Mesothelial cell of epicardium (in vitro differentiated cells): ENCODE data around the gene USP35. TPM values are rescaled to one million over a fixed set of nuclear protein-coding genes. Genes with fewer than 3 reads are reported as not detected.
A peak's percentile ranks its signal among the peaks of the same experiment; 100 is the strongest.

Experiments
- DNase-seq, 2 experiments: peaks; one replicate each; pipeline ENCODE4 v3.0.0; 2021; ENCODE audit warnings: low spot score in 2 of 2; ENCODE audit not compliant: unreplicated experiment in 2 of 2
- H3K27ac Mint-ChIP-seq: 2 replicates; pipeline ENCODE4 v1.8.0; 2021; ENCODE audit warnings: mixed read lengths
- H3K27me3 Mint-ChIP-seq: 2 replicates; pipeline ENCODE4 v1.8.0; 2021; ENCODE audit warnings: low read depth, mixed read lengths
- H3K36me3 Mint-ChIP-seq: 2 replicates; pipeline ENCODE4 v1.8.0; 2021; ENCODE audit warnings: mixed read lengths
- H3K4me1 Mint-ChIP-seq: 2 replicates; pipeline ENCODE4 v1.8.0; 2021; ENCODE audit warnings: mixed read lengths
- H3K4me3 Mint-ChIP-seq: 2 replicates; pipeline ENCODE4 v1.8.0; 2021; ENCODE audit warnings: mild to moderate bottlenecking, moderate library complexity, mixed read lengths
- H3K9me3 Mint-ChIP-seq: 2 replicates; pipeline ENCODE4 v1.8.0; 2021; ENCODE audit warnings: mixed read lengths
- total RNA-seq: library from RNA; stranded (reverse); gene quantifications from 3 replicates; pipeline ENCODE4 v1.2.1, GENCODE V29; 2021
- TF ChIP-seq, protein P1 (sequence below): fragments of 200-600 bp; sonication (generic); IDR thresholded peaks from one replicate; pipeline ENCODE4 v1.5.0; 2021; ENCODE audit warnings: antibody characterized with exemption; ENCODE audit not compliant: unreplicated experiment

The USP35 gene
- total RNA-seq, 1 donor from 2014 or later = 12.3 TPM

DNA sequence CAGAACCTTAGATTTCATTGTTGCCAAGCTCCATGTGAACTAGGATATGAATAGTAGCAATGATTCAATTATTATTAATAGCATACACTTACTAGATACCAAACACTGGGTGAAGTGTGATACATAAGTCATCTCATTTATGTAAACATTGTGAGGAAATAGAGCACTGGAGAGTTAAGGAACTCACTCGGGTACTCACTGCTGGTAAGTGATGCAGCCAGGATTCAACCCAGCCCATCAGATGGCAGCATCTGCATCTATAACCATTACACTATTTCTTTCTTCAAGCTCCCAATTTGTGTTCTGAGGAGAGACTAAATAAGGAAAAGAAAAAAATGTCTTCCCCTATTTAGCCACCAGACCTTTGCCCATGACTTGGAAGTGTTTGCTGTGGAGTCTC lies 39.1 kb upstream of the USP35 start:
- TF ChIP-seq, protein P1, sequence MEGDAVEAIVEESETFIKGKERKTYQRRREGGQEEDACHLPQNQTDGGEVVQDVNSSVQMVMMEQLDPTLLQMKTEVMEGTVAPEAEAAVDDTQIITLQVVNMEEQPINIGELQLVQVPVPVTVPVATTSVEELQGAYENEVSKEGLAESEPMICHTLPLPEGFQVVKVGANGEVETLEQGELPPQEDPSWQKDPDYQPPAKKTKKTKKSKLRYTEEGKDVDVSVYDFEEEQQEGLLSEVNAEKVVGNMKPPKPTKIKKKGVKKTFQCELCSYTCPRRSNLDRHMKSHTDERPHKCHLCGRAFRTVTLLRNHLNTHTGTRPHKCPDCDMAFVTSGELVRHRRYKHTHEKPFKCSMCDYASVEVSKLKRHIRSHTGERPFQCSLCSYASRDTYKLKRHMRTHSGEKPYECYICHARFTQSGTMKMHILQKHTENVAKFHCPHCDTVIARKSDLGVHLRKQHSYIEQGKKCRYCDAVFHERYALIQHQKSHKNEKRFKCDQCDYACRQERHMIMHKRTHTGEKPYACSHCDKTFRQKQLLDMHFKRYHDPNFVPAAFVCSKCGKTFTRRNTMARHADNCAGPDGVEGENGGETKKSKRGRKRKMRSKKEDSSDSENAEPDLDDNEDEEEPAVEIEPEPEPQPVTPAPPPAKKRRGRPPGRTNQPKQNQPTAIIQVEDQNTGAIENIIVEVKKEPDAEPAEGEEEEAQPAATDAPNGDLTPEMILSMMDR = no peak
- Mint-ChIP-seq H3K9me3 (no peaks in the 10 kb centered on the region), H3K4me3 (no peak overlapping the region), H3K27ac (no peak overlapping the region), H3K4me1 (no peaks in the 10 kb centered on the region), H3K36me3 (peaks cover 17% of the 10 kb centered on the region), H3K27me3 (no peaks in the 10 kb centered on the region)
- no peak for DNase-seq

DNA sequence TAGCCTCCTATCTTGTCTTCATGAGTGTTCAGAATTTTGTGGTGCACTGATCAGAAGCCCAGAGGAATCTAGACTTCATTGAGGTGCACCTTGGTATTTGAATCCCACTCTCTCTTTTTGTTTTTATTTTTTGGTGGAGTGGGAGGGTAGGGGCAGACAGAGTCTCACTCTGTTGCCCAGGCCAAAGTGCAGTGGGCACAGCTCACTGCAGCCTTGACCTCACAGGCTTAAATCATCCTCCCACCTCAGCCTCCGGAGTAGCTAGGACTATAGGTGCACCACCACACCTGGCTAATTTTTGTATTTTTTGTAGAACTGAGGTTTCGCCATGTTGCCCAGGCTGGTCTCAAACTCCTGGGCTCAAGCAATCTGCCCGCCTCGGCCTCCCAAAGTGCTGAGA lies 38.4 kb upstream of the USP35 start:
- TF ChIP-seq, protein P1 = no peak
- no peak overlapping the region for H3K4me3 Mint-ChIP-seq
- no peaks in the 10 kb centered on the region for H3K9me3 Mint-ChIP-seq
- peaks cover 17% of the 10 kb centered on the region for H3K36me3 Mint-ChIP-seq
- no peaks in the 10 kb centered on the region for H3K4me1 Mint-ChIP-seq
- no peak for DNase-seq
- H3K27me3 Mint-ChIP-seq = no peaks in the 10 kb centered on the region
- H3K27ac Mint-ChIP-seq = no peak overlapping the region

DNA sequence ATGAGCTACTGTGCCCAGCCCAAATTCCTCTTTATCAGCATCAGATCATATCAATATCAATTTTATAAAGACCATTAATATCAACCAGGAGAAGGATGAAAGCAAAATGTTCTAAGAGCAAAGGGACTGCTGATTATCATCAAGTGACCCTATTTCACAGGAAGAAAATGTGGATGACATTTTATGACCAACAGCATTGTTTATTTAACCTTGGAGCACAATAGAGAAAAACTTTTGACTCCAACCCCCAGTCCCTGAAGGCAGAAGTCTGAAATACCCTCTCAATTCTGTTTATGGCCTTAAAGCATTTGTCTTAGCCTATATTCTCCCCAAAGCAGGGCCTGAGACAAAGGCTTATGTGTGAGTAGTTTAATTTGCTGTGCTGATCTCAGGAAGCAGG lies 38.0 kb upstream of the USP35 start:
- DNase-seq = no peak
- TF ChIP-seq, protein P1 = no peak
- no peaks in the 10 kb centered on the region for H3K4me1 Mint-ChIP-seq
- peaks cover 16% of the 10 kb centered on the region for H3K36me3 Mint-ChIP-seq
- no peaks in the 10 kb centered on the region for H3K9me3 Mint-ChIP-seq
- H3K27ac Mint-ChIP-seq = no peak overlapping the region
- no peaks in the 10 kb centered on the region for H3K27me3 Mint-ChIP-seq
- H3K4me3 Mint-ChIP-seq = no peak overlapping the region

DNA sequence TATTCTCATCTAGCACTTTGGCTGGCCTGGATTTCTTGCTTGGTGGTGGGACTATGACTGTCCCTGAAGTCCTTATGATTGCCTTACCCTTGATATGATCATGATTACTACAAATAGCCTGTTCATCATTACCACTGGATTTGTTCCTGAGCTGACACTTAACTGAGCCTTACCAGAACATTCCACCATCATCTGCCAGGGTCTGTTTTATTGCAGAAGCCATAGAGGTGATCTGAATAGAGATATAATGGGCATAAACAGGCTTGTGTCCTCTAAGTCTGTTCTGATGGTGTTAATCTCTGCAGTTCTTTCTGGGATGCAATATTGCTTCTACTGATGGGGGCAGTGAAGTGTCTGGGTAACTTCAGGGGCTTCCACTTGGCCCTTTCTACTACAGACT lies 36.9 kb upstream of the USP35 start:
- H3K4me1 Mint-ChIP-seq = peaks cover 8% of the 10 kb centered on the region
- no peaks in the 10 kb centered on the region for H3K9me3 Mint-ChIP-seq
- no peaks in the 10 kb centered on the region for H3K27me3 Mint-ChIP-seq
- peaks cover 15% of the 10 kb centered on the region for H3K36me3 Mint-ChIP-seq
- H3K4me3 Mint-ChIP-seq = no peak overlapping the region
- TF ChIP-seq, protein P1 = no peak
- DNase-seq = no peak
- H3K27ac Mint-ChIP-seq = no peak overlapping the region

DNA sequence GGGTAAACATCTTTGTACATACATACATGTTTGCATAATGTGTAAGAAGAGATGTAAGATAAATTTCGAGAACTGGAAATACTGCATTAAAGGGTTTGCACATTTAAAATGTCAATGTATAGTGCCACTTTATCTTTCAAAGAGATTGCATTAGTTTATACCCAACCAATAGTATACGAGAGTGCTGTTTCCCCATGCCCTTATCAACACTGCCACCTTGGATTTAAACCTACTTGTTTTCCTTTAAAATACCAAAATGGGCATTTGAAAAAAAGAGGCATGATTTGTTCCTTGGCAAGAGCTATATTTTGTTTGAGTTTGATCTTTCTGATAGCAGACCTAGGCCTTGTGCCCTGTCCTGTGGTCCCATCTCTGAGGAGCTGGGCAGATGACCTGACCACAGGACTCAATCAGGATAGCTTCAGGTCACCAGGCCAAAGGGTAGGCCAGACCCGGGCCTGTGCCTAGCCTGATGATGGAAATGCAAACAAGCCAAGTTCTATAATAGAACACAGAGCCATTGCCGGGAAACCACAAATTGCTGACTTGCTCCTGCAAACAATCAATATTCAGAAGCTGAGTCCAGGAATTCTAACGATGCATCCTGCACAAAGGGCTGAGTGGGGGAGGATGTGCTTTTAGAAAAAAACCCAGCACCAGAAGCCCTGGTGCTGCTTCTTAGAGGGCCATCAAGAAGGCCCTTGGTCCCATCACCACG lies 32.4 kb upstream of the USP35 start:
- H3K4me3 Mint-ChIP-seq = no peak overlapping the region
- H3K27me3 Mint-ChIP-seq = no peaks in the 10 kb centered on the region
- peaks cover 9% of the 10 kb centered on the region for H3K4me1 Mint-ChIP-seq
- H3K9me3 Mint-ChIP-seq = no peaks in the 10 kb centered on the region
- peaks cover 11% of the 10 kb centered on the region for H3K36me3 Mint-ChIP-seq
- H3K27ac Mint-ChIP-seq = peak overlapping the region; percentile 23
- TF ChIP-seq, protein P1 = no peak
- no peak for DNase-seq
